ENCODE measurements around the gene SLC1A1. TPM values are rescaled to one million over a fixed set of nuclear protein-coding genes. Genes with fewer than 3 reads are reported as not detected.

Gene SLC1A1
- total and polyA plus RNA-seq, 2 experiments from 2014 or later, result 3.7 to 8.2 TPM

DNA sequence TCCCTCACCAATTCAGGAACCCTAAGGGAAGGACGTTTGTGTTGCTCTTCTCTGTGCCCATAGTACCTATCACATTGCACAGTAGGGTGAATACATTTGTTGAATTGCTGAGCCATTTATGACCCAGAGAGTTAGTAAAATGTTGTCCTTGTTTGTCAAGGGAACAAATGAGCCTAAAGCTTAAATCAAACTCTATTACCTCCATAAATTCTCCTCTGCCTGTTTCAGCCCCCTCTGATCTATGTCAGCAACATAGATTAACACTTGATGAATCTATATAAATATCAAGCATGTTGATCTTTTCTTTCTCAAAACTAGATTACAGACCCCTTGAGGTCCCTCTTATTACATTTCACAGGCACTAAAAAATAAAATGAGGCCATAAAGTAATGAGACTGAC lies 7.1 kb downstream of the SLC1A1 start:
- TF ChIP-seq NANOG (IDR thresholded peaks at IDR 0.05; ENCODE audit: borderline replicate concordance) (no peak), REST (IDR thresholded peaks at IDR 0.05; ENCODE audit: unreplicated experiment) (no peak), CREB1 (CRISPR knock-in tag; IDR thresholded peaks at IDR 0.05; ENCODE audit: low read depth) (no peak), JUNB (IDR thresholded peaks at IDR 0.05; ENCODE audit: unreplicated experiment) (no peak), EZH2phosphoT487 (IDR thresholded peaks at IDR 0.05; ENCODE audit: unreplicated experiment) (no peak), STAT1 (IDR thresholded peaks at IDR 0.05; ENCODE audit: unreplicated experiment) (no peak), ZNF114 (CRISPR knock-in tag; IDR thresholded peaks at IDR 0.05) (no peak)
- TF ChIP-seq, protein P1, sequence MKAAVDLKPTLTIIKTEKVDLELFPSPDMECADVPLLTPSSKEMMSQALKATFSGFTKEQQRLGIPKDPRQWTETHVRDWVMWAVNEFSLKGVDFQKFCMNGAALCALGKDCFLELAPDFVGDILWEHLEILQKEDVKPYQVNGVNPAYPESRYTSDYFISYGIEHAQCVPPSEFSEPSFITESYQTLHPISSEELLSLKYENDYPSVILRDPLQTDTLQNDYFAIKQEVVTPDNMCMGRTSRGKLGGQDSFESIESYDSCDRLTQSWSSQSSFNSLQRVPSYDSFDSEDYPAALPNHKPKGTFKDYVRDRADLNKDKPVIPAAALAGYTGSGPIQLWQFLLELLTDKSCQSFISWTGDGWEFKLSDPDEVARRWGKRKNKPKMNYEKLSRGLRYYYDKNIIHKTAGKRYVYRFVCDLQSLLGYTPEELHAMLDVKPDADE (IDR thresholded peaks at IDR 0.05), result no peak
- TF ChIP-seq, protein P2, sequence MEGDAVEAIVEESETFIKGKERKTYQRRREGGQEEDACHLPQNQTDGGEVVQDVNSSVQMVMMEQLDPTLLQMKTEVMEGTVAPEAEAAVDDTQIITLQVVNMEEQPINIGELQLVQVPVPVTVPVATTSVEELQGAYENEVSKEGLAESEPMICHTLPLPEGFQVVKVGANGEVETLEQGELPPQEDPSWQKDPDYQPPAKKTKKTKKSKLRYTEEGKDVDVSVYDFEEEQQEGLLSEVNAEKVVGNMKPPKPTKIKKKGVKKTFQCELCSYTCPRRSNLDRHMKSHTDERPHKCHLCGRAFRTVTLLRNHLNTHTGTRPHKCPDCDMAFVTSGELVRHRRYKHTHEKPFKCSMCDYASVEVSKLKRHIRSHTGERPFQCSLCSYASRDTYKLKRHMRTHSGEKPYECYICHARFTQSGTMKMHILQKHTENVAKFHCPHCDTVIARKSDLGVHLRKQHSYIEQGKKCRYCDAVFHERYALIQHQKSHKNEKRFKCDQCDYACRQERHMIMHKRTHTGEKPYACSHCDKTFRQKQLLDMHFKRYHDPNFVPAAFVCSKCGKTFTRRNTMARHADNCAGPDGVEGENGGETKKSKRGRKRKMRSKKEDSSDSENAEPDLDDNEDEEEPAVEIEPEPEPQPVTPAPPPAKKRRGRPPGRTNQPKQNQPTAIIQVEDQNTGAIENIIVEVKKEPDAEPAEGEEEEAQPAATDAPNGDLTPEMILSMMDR (conservative IDR thresholded peaks at IDR 0.05; ENCODE audit: low read depth in 2 of 2), result no peak
- H3K4me1 ChIP-seq (ENCODE audit: insufficient read depth), result no peaks in the 10 kb centered on the region; the same call in 1 of the 2 replicates
- 0 out of 2 replicates have a peak, but pooled peaks cover 4% of the 10 kb centered on the region for H3K79me2 ChIP-seq (replicated peaks; ENCODE audit: insufficient read depth)
- ATAC-seq (no peak), DNase-seq (ENCODE audit: low spot score) (no peak)
- no peaks in the 10 kb centered on the region for H3K9me2 ChIP-seq (ENCODE audit: insufficient read depth)
- H3K27me3 ChIP-seq (ENCODE audit: insufficient read depth), result no peaks in the 10 kb centered on the region
- H3K36me3 Mint-ChIP-seq (ENCODE audit: low read depth), result no peaks in the 10 kb centered on the region
- no peaks in the 10 kb centered on the region for H3K9me3 Mint-ChIP-seq
- H3K4me3 Mint-ChIP-seq, result no peak overlapping the region
- H3K36me3 ChIP-seq (ENCODE audit: insufficient read depth), result no peaks in the 10 kb centered on the region
- H3K27me3 Mint-ChIP-seq (ENCODE audit: insufficient read depth, low read depth, poor library complexity), result no peaks in the 10 kb centered on the region
- H3F3A ChIP-seq (replicated peaks; ENCODE audit: low read depth), result no peaks in the 10 kb centered on the region
- H3K4me3 ChIP-seq, result no peak overlapping the region
- H4K20me1 ChIP-seq (replicated peaks; ENCODE audit: insufficient read depth), result no peaks in the 10 kb centered on the region
- no peak overlapping the region for H3K4me2 ChIP-seq
- H3K27ac Mint-ChIP-seq, result no peak overlapping the region
- no peak overlapping the region for H3K27ac ChIP-seq (ENCODE audit: low read depth)
- H3K4me1 Mint-ChIP-seq, result peaks cover 5% of the 10 kb centered on the region; the same call in 1 of the 3 replicates
- no peak overlapping the region for H2AFZ ChIP-seq

DNA sequence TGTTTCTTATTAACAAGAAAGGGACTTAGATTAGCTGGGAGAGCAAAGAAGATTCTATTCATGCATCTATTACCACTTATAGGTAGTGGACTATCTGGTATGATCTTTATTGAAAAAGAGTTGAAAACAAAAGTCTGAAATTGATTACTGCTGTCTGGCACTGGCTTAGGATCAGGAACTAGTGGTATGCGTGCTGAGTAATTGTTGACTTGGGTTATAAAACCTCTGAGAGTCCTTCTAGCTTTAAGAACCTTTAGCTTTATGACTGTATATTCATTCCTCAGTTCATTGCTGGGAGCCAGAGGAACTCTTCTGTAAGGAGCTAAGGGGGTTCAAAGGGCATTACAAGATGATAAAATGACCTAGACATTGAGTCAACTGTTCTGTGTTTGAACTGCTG lies 7.6 kb downstream of the SLC1A1 start:
- no peaks in the 10 kb centered on the region for H3K4me1 ChIP-seq (ENCODE audit: insufficient read depth)
- H3K4me2 ChIP-seq, result no peak overlapping the region
- no peaks in the 10 kb centered on the region for H3K9me2 ChIP-seq (ENCODE audit: insufficient read depth)
- no peaks in the 10 kb centered on the region for H4K20me1 ChIP-seq (replicated peaks; ENCODE audit: insufficient read depth)
- H3K36me3 ChIP-seq (ENCODE audit: insufficient read depth), result no peaks in the 10 kb centered on the region
- peaks cover 5% of the 10 kb centered on the region; the same call in 1 of the 3 replicates for H3K4me1 Mint-ChIP-seq
- TF ChIP-seq ZNF331 (CRISPR knock-in tag; IDR thresholded peaks at IDR 0.05; ENCODE audit: low read depth) (no peak), ZNF114 (CRISPR knock-in tag; IDR thresholded peaks at IDR 0.05) (no peak)
- H3K36me3 Mint-ChIP-seq (ENCODE audit: low read depth), result no peaks in the 10 kb centered on the region
- no peaks in the 10 kb centered on the region for H3F3A ChIP-seq (replicated peaks; ENCODE audit: low read depth)
- H3K27ac ChIP-seq (ENCODE audit: low read depth), result no peak overlapping the region
- H3K27me3 Mint-ChIP-seq (ENCODE audit: insufficient read depth, low read depth, poor library complexity), result no peaks in the 10 kb centered on the region
- ATAC-seq, result no peak
- H3K4me3 ChIP-seq, result no peak overlapping the region
- no peaks in the 10 kb centered on the region for H3K27me3 ChIP-seq (ENCODE audit: insufficient read depth)
- 0 out of 2 replicates have a peak, but pooled peaks cover 1% of the 10 kb centered on the region for H3K79me2 ChIP-seq (replicated peaks; ENCODE audit: insufficient read depth)
- no peak overlapping the region for H3K27ac Mint-ChIP-seq
- H3K9me3 Mint-ChIP-seq, result no peaks in the 10 kb centered on the region
- H2AFZ ChIP-seq, result no peak overlapping the region
- H3K4me3 Mint-ChIP-seq, result no peak overlapping the region
- no peak for DNase-seq (ENCODE audit: low spot score)
